OCI-LY3 (cell line): Measurements from ENCODE around the gene ZNF550.

Source experiments
- CTCF ChIP-seq: fragments of 200-600, 300-600 bp; sonication (generic); IDR thresholded peaks from 2 replicates; pipeline ENCODE4 v1.5.1; 2014; ENCODE audit warnings: antibody characterized with exemption, low read length, low read depth
- EZH2phosphoT487 ChIP-seq: fragments of 200-600 bp; shearing (Covaris generic); IDR thresholded peaks from 2 replicates; pipeline ENCODE4 v1.6.1; 2018; ENCODE audit warnings: antibody characterized with exemption, mixed run types, low read depth

GRCh38 chr19:57511484-57511883 lies 48.2 kb downstream of the ZNF550 start:
- TF ChIP-seq CTCF = no peak
- TF ChIP-seq EZH2phosphoT487 = no peak
